Hepatocyte (in vitro differentiated cells): ENCODE results near the gene TVP23B.
"Not testable (repeated sequence)": the region's sequence is repeated elsewhere in the genome, so short reads cannot be mapped to it uniquely, and the experiment has no call there.

ENCODE experiments used
- CTCF ChIP-seq: fragments of 200-600 bp; sonication (generic); IDR thresholded peaks from 2 replicates; pipeline ENCODE4 v1.5.1; 2016; ENCODE audit warnings: antibody characterized with exemption, mild to moderate bottlenecking; ENCODE audit not compliant: poor library complexity
- EZH2phosphoT487 ChIP-seq: fragments of 200-600 bp; sonication (generic); IDR thresholded peaks from one replicate; pipeline ENCODE4 v1.6.1; 2018; ENCODE audit warnings: antibody characterized with exemption, mild to moderate bottlenecking, low read depth, moderate library complexity; ENCODE audit not compliant: unreplicated experiment, severe bottlenecking

GRCh38 chr17:18755969-18756368 lies 25.0 kb upstream of the TVP23B start:
- not testable (repeated sequence) for TF ChIP-seq CTCF, EZH2phosphoT487
